Choroid plexus epithelial cell (primary cell): Measurements from ENCODE around the gene CDC14B.

Experiments used
- DNase-seq: peaks from one replicate; pipeline ENCODE4 v3.0.0-alpha.2; 2010; ENCODE audit warnings: low read depth
- H3K4me3 ChIP-seq: 2 replicates; pipeline ENCODE4 v1.5.1; 2011; ENCODE audit warnings: low read depth, mild to moderate bottlenecking, control low read depth, low read length, moderate library complexity
- CTCF ChIP-seq: conservative IDR thresholded peaks from 2 replicates; pipeline ENCODE4 v1.5.1; 2011; ENCODE audit warnings: low read depth, mild to moderate bottlenecking, control low read depth, inconsistent platforms, low read length, moderate library complexity

CDC14B gene

GRCh38 chr9:96621618-96622017 lies 2.0 kb upstream of the CDC14B start:
- DNase-seq: no peak
- no peak for TF ChIP-seq CTCF

GRCh38 chr9:96620832-96621269 lies 1.2 kb upstream of the CDC14B start:
- peak; percentile 56 for DNase-seq
- H3K4me3 ChIP-seq: no peak overlapping the region
- peak; percentile 50 for TF ChIP-seq CTCF

More at GRCh38 chr9:96621618-96622017, 2.0 kb upstream of the CDC14B start:
- H3K4me3 ChIP-seq: no peak overlapping the region

DNA sequence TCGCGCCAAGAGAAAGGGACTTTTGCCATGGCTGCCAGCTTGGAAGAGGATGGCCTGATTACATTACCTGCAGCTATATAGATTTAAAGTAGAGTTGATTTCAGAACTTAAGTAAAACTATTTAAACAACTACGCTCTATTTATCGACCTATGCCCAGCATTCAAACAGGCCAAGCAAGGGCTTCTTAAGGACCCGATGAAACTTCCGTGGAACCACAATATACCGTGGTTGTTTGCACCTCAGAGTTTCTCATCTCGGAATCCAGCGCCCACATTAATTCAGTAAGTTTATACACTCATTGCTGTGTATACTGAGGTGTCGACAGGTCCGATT lies 505 bp upstream of the CDC14B start:
- no peak for DNase-seq
- peak overlapping the region; percentile 73 for H3K4me3 ChIP-seq
- TF ChIP-seq CTCF: no peak

DNA sequence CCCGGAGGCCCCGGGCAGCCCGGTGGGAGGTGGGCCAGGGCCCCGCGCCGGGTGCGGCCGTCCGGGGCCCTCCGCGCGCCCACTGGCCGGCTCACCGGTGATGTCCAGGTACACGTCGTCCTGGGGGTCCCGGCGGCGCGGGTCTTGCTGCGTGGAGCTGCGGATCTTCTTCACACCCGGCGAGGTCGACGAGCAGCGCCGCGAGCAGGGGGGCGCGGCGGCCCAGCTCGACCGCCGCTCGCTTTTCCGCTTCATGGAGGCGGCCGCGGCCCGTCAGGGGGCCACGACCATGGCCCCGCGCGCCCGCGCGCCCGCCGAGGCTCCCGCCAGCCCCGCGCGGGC lies 548 bp downstream of the CDC14B start:
- no peak for TF ChIP-seq CTCF
- no peak for DNase-seq
- H3K4me3 ChIP-seq: peak overlapping the region; percentile 73

DNA sequence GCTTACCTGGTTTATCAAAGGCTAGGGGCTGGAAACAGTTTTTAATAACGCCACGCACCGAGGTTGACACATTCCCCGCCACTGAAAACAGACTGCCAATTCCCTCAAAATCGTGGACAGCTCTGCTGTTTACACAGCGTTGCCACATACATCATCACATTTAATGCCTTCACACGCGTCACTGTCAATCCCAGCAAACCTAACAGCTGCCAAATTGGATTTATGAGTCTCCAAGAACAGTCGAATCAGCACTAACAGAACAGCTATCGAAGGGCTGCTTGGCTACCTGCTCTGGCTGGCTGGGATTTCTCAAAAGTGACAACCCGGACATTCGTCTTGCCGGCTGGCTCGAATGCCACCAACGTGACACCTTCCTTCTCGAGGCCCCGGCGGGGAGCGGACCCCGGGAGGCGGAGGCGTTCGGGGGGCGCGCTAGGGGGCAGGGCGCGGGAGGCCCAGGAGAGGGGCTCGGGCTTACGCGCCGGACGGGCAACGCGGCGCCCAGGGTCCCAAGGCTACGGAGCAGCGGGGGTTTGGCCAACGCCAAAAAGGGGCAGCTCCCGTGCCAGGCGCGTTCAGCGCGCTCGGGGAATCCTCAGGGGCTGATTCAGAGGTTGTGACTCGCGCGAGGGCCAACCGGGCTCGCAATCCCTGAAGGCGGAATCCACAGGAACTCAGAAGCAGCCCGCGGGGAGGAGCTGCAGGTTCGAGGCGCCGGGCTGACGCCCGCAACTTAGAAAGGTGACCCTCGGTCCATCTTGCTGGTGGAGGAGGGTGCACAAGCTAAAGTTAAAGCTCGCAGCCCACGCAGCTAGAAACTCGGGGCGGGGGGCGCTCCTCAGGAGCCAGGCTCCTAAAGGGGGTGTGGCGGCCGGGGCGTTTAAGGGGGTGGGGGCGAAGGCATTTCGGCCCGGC lies 1.2 kb downstream of the CDC14B start:
- no peak for TF ChIP-seq CTCF
- peak; percentile 57 for DNase-seq

DNA sequence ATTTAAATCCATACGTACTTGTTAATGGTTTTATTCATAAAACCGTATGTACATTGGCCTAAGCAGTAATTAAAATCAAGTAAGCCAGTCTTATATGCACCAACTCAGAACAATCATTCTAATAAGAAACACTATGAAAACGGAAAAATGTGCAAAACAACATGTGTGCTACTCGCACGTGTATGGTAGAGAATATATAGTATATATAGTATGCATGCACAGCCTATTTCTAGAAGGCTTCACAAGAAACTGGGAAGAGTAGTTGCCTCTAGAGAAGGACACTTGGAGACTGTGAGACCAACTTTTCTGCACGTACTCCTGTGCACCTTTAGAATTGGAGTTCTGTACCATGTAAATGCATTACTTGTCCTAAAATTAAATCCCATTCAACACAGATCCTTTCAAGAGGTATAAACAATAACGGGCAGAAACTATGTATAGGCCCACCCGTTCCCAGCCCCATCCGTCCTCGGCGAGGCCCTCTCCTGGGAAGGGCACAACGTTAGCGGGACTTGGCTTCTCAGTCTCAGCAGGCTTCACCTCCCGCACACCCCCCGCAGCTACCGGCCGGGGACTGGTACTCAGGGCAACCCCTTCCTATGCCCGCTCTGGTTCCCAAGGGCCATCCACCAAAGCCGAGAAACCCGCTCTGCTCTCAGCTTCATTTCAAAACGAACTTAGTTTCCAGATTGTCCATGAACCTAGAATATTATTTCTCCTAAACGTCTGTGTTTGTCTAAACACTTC lies 2.0 kb downstream of the CDC14B start:
- H3K4me3 ChIP-seq: peak overlapping the region; percentile 73

More for the DNA sequence above, 1.2 kb downstream of the CDC14B start:
- H3K4me3 ChIP-seq: peak overlapping the region; percentile 73

More for the DNA sequence above, 2.0 kb downstream of the CDC14B start:
- DNase-seq: no peak
- TF ChIP-seq CTCF: no peak
